ENCODE data around the gene ASH1L.
"Not testable (repeated sequence)": the region's sequence is repeated elsewhere in the genome, so short reads cannot be mapped to it uniquely, and the experiment has no call there.

ASH1L gene

GRCh38 chr1:155569988-155570592, 7.5 kb upstream of the ASH1L start:
- no peak overlapping the region for H3K4me3 ChIP-seq (ENCODE audit: low read length)
- no peak for TF ChIP-seq CTCF (IDR thresholded peaks at IDR 0.05; ENCODE audit: insufficient read depth, low read depth, low read length, missing control alignments)
- no peak for DNase-seq (ENCODE audit: low read depth)

GRCh38 chr1:155563377-155564022, 897 bp upstream of the ASH1L start:
- peak overlapping the region; percentile 88 for H3K4me3 ChIP-seq (ENCODE audit: low read length)
- peak; percentile 29 for DNase-seq (ENCODE audit: low read depth)

GRCh38 chr1:155561779-155562580, 623 bp downstream of the ASH1L start:
- DNase-seq (ENCODE audit: low read depth) = not testable (repeated sequence)
- peak overlapping the region; percentile 88 for H3K4me3 ChIP-seq (ENCODE audit: low read length)

GRCh38 chr1:155555915-155556314, 6.7 kb downstream of the ASH1L start:
- no peak for TF ChIP-seq CTCF (IDR thresholded peaks at IDR 0.05; ENCODE audit: insufficient read depth, low read depth, low read length, missing control alignments)
- no peak for DNase-seq (ENCODE audit: low read depth)
- H3K4me3 ChIP-seq (ENCODE audit: low read length) = no peak overlapping the region

GRCh38 chr1:155553349-155553748, 9.3 kb downstream of the ASH1L start:
- TF ChIP-seq CTCF (IDR thresholded peaks at IDR 0.05; ENCODE audit: insufficient read depth, low read depth, low read length, missing control alignments) = no peak
- DNase-seq (ENCODE audit: low read depth) = no peak
- no peak overlapping the region for H3K4me3 ChIP-seq (ENCODE audit: low read length)

GRCh38 chr1:155548706-155549105, 13.9 kb downstream of the ASH1L start:
- no peak overlapping the region for H3K4me3 ChIP-seq (ENCODE audit: low read length)
- DNase-seq (ENCODE audit: low read depth) = no peak
- TF ChIP-seq CTCF (IDR thresholded peaks at IDR 0.05; ENCODE audit: insufficient read depth, low read depth, low read length, missing control alignments) = no peak

- no peak for DNase-seq (ENCODE audit: low read depth)
- no peak for TF ChIP-seq CTCF (IDR thresholded peaks at IDR 0.05; ENCODE audit: insufficient read depth, low read depth, low read length, missing control alignments)
- no peak overlapping the region for H3K4me3 ChIP-seq (ENCODE audit: low read length)
Observed at GRCh38 chr1:155540000-155540874, 22.4 kb downstream of the ASH1L start.
